NK-92 (cell line): ENCODE data around the gene KRT6B.
"Not testable (repeated sequence)": the region's sequence is repeated elsewhere in the genome, so short reads cannot be mapped to it uniquely, and the experiment has no call there.

Experiments used
- DNase-seq: peaks from one replicate; lab custom pipeline; 2025; ENCODE audit not compliant: unreplicated experiment; lab: John Stamatoyannopoulos, UW

The KRT6B gene

DNA sequence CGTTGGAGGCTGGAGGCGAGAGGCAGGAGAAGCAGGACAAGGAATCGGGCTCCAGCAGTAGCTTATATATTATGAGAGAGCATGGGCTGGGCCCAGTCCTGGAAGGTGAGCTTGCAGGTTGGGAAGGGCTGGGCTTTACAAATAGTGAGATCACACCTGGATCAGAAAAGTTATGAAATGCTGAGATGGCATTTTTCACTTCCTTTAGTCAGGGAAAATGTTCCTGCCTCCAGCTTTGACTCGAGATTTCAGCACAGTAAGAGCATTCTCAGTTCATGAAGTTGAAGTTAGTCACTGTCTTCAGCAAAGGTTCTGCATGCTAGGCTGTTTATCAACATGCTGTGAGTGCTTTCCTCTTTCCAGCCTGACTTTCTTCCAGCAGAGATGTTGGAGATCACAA is 21.8 kb upstream of the KRT6B start, which contains the start of gene KRT6C:
TSS of gene KRT6C (minus strand) at position 38 of the 400 bp plus-strand sequence. CDS start 68 bp downstream, outside the sequence.
- DNase-seq: no peak

DNA sequence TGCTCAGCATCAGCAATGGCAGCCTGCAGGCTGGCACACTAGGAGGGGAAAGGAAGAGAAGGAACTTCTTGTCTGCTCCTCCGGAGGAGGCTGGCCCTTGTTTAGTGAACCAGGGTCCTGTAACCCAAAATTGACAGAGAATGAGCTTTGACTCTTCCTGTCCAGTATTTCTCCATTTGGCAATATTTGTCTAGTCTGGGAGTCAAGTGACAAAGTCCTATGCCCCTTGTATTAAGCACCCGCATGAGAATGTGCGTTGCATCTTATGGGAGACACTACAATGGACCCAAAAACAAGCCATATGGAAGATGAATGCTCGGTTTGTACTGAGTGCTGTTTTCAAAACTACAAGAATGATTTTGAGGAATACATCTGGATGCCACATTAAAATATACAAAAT is 17.9 kb upstream of the KRT6B start:
- no peak for DNase-seq

- DNase-seq: no peak
Observed at GRCh38 chr12:52464897-52465296, 13.0 kb upstream of the KRT6B start.

DNA sequence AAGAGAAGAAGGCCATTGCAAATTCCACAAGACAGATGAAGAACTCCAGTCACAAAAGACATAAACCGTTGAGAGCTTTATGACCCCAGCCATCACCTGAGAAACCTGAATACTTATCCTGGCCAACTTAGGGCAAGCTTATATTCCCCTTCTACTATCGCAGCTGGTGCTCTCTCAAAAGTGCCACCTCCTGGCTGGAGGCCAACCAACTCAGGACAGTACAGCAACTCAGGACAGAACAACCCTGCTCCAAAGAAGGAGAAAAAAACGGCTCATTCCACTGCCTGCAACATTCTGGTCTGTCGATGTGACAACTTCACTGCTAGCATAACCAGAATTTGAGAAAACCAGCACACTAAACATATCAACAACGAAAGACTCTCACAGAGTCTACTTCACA is 9.7 kb upstream of the KRT6B start:
- no peak for DNase-seq

DNA sequence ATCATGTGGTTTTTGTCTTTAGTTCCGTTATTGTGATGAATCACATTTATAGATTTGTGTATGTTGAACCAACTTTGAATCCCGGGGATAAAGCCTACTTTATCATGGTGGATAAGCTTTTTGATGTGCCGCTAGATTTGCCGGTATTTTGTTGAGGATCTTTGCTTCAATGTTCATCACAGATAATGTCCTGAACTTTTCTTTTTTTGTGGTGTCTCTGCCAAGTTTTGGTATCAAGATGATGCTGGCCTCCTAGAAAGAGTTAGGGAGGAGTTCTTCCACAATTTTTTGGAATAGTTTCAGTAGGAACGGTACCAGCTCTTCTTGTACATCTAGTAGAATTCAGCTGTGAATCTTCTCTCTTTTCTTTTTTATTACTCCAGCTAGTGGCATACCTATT is 6.9 kb upstream of the KRT6B start:
- DNase-seq: no peak

DNA sequence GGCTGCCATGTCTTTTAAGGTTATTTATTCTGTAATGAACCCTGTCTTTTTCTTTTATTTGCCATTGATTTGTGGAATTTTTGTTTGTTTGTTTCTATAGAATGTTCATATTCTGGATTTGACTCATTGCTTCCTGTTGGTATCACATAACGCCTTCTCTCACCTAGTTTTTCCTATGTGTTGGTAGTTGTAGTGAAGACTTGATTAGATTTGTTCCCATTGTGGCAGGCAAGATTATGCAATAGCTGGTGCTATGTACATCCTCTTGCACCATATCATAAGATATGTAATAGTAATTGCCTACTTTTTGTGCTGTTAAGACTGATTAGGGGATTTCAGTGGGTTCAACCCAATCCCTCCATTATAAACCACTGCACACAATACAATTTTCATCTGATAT is 3.9 kb upstream of the KRT6B start:
- no peak for DNase-seq

DNA sequence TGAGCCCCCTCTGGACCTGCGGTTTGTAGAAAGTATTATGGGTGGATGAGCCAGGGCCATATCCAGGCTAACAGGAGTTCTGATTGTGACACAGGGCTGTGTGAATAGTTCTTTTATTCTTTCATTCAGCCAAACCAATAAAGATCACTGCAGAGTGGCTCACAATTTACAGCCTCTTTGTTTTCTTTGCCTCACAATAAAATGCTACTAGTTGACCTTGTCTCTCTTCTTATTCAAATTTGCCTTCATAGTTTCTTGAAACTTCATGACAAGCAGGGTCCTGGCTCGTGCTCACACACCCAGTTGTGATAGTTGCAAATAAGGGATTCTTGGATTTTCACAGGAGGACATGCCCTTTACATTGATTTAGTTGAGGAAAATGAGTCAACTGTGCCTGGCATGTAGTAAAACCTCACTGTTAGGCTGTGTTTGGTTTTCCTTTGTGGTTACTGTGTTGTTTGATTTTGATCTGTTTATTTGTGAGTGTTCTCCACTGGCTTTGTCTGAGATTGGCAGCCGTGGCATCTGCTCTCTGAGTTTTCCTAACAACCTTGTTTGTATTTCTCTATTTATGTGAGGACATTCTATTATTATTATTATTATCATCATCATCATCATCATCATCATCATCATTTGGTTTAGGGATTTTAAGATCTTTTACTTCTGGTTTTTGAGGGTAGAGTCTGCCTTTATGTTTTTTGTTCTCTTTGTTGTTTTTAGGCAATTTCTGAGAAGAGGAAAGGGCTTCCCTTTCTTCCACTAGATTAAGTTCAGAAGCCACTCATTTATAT is 2.7 kb upstream of the KRT6B start:
- DNase-seq: no peak

- no peak for DNase-seq
Observed at GRCh38 chr12:52448228-52448627, 3.7 kb downstream of the KRT6B start.

GRCh38 chr12:52447196-52447595 is 4.8 kb downstream of the KRT6B start:
- not testable (repeated sequence) for DNase-seq

GRCh38 chr12:52446367-52447045 is 5.4 kb downstream of the KRT6B start:
- DNase-seq: no peak

GRCh38 chr12:52445876-52446275 is 6.1 kb downstream of the KRT6B start:
- no peak for DNase-seq

DNA sequence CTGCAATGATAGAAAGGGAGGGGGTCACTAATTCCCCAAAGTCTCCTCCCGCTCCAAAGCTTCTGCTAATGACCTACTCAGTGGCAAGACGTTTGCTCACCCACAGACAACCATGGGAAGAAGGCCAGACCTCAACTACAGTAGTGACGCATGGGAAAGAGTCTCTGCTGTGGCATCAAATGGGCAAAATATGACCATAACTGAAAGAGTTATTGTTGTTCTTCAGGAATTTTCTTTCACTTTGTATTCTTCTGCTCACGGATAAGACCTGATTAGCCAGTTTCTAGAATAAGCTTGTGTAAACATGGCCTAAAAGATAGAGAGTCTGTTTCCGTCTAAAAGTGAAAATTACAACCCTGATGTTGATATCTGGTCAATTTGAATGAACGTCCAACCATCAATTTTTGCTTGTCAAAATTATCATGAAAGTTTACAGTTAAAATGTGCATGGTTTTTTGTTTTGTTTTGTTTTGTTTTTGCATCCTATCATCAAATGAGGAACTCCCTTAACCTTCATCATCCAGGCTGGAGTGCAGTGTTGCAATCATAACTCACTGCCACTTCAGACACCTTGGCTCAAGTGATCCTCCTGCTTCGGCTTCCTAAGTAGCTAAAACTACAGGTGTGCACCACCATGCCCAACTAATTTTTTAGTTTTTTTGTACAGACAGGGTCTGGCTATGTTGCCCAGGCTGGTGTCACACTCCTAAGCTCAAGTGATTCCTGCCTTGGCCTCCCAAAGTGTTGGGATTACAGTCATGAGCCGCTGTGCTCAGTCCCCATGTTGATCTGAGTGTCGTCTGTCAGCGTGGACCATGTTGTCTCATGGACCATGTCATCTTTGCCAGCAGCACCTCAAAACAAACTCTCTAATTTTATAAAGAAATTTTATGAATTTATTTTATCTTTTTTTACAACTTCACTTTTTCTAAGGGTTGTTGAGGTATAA is 7.0 kb downstream of the KRT6B start:
- no peak for DNase-seq

GRCh38 chr12:52443966-52444365 is 8.0 kb downstream of the KRT6B start:
- DNase-seq: no peak

GRCh38 chr12:52442600-52443061 is 9.3 kb downstream of the KRT6B start:
- DNase-seq: no peak

DNA sequence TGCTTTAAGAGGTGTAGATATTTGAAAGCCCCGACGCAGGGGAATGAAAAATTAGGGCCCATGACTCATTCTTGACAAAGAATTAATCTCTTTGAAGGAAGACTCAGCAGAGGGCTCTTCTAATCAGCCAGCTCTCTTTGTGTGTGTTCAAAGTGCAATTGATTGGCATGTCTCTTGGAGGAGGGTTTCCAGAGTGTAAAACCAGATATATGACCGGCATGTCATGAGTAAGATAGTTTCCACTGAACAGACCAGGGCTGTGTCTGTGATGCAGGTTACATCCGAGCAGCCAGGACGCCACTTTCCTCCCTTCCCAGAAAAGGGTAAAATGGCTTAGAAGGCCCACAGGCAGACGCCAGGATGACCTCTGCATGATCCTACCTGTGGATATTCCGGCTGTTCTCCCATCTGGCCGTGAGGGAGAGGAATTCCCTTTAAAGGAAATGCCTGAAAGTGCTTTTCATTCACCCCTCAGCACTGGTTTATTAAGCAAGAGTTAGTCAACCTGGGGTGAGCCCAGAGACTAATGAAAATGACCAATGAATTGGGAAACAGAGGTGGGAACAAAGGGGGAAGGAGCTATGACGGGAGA is 10.5 kb downstream of the KRT6B start:
- DNase-seq: no peak

- DNase-seq: no peak
Observed at GRCh38 chr12:52440821-52441319, 11.1 kb downstream of the KRT6B start.

DNA sequence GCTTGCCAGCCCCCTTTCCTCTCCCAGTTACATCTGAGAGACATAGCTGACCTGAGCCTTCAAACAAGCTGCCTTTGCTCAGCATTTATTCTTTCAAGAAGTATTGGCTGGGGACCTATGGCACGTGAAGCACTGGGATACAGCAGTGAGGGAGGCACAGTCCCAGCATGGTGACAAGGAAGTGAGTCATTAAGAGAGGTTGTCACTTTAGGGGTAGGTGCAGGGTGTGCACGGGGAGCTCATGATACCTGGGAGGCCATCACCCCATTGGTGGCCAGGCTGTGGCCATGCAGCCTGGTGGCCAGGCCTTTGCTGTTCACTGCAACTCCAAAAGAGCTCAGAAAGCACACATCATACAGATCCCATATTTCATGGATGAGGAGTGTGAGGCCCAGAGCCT is 12.1 kb downstream of the KRT6B start:
- DNase-seq: no peak

- DNase-seq: no peak
Observed at GRCh38 chr12:52439420-52439819, 12.5 kb downstream of the KRT6B start.

GRCh38 chr12:52438305-52439301 is 13.3 kb downstream of the KRT6B start:
- no peak for DNase-seq
